Activated CD4-positive, alpha-beta T cell treated with anti-CD3 and anti-CD28 coated beads for 36 hours (primary cell): Measurements from ENCODE around the gene GLDC. TPM values are rescaled to one million over a fixed set of nuclear protein-coding genes. Genes with fewer than 3 reads are reported as not detected.

Experiments
- ATAC-seq: fragments of 200-7000 bp; cut with Tn5 transposase; one replicate; pipeline ENCODE4 v1.10.0; 2021; ENCODE audit warnings: mild to moderate bottlenecking, moderate library complexity
- CTCF ChIA-PET: fragments of 350-600 bp; sonication (Branson Sonifier 250); formaldehyde crosslinking; loops from one replicate; lab custom pipeline; 2021; ENCODE audit warnings: antibody characterized with exemption; lab: Charles Lee
- POLR2A ChIA-PET: fragments of 350-600 bp; sonication (Branson Sonifier 250); formaldehyde crosslinking; loops from one replicate; lab custom pipeline; 2021; ENCODE audit warnings: antibody characterized with exemption, inconsistent platforms; lab: Charles Lee
- DNase-seq: peaks from one replicate; pipeline ENCODE4 v3.0.0-alpha.2; 2020
- H3K27ac Mint-ChIP-seq: one replicate; pipeline ENCODE4 v1.8.0; 2021; ENCODE audit warnings: mixed read lengths
- H3K27me3 Mint-ChIP-seq: one replicate; pipeline ENCODE4 v1.8.0; 2021; ENCODE audit warnings: mixed read lengths
- H3K36me3 Mint-ChIP-seq: one replicate; pipeline ENCODE4 v1.8.0; 2021; ENCODE audit warnings: low read depth, mixed read lengths
- H3K4me1 Mint-ChIP-seq: one replicate; pipeline ENCODE4 v1.8.0; 2021; ENCODE audit warnings: mixed read lengths
- H3K4me3 Mint-ChIP-seq: one replicate; pipeline ENCODE4 v1.8.0; 2021; ENCODE audit warnings: mild to moderate bottlenecking, moderate library complexity, mixed read lengths
- H3K9me3 Mint-ChIP-seq: one replicate; pipeline ENCODE4 v1.8.0; 2021; ENCODE audit warnings: low read depth, mixed read lengths
- intact Hi-C, 2 experiments: fragments of 100-400 bp; cut with DNase I in 1 of 2; cut with micrococcal nuclease in 1 of 2; formaldehyde crosslinking; loops; one replicate each; pipeline versions ENCODE4 v1.14.2 to v1.15.1; 2022 to 2024; cut with DNase I, micrococcal nuclease
- total RNA-seq, 2 experiments: library from RNA; stranded (reverse); gene quantifications; one replicate each; pipeline ENCODE4 v1.2.3, GENCODE V29; 2021

Gene GLDC
- total RNA-seq, 2 experiments from 2014 or later = 0.95 to 1.8 TPM

DNA sequence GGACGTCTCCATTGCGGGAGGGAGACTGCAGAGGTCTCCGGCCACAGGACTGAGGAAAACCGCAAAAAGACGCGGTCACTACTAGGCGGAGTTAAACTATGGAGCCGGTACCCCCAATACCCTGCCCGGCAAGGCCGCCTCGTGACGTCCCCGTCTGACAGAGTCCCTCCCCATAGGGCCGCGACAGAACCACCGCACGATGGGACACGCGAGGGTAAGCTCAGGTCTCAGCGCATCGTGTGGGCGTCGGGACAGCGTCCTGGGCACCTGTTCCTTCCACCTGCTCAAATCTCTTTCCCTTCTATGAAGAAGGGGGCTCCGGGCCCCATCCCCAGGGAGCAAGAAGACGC is 35.2 kb upstream of the GLDC start:
- CTCF ChIA-PET = no interaction called here
- Mint-ChIP-seq H3K4me3 (peak overlapping the region; percentile 88), H3K4me1 (peaks cover 18% of the 10 kb centered on the region), H3K27me3 (no peaks in the 10 kb centered on the region), H3K9me3 (no peaks in the 10 kb centered on the region), H3K36me3 (peaks cover 14% of the 10 kb centered on the region), H3K27ac (peak overlapping the region; percentile 99)
- intact Hi-C loops = loop anchor here (1.0 to 5.0 kb wide), 12 partner anchors 24 to 1292 kb away; partner anchors contain the start of genes KDM4C (in 2 of the 2), UHRF2 (in 2 of the 2) and GLDC (in 1 of the 2)
- DNase-seq = peak; percentile 82
- POLR2A ChIA-PET = interaction anchor here (0.5 to 3.2 kb wide), 3 partner anchors 22 to 614 kb away, joined by 4 to 18 read pairs (median 6); no protein-coding TSS in a partner anchor
- ATAC-seq = peak; percentile 41

DNA sequence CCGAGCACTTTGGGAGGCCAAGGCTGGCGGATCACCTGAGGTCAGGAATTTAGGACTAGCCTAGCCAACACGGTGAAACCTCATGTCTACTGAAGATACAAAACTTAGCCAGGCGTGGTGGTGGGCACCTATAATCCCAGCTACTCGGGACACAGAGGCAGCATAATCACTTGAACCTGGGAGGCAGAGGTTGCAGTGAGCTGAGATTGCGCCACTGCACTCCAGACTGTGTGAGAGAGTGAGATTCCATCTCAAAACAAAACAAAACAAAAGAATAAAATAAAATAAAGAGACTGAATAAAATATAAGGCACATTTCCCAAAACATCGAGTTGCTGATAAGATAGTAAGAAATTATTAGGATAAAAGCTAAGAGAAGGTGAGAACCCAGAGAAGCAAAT is 32.3 kb upstream of the GLDC start:
- CTCF ChIA-PET = interaction anchor here (1.7 kb wide), 1 partner anchor 91 kb away, joined by 3 read pairs; no protein-coding TSS in a partner anchor
- intact Hi-C loops = no loop called here
- no peak for DNase-seq

DNA sequence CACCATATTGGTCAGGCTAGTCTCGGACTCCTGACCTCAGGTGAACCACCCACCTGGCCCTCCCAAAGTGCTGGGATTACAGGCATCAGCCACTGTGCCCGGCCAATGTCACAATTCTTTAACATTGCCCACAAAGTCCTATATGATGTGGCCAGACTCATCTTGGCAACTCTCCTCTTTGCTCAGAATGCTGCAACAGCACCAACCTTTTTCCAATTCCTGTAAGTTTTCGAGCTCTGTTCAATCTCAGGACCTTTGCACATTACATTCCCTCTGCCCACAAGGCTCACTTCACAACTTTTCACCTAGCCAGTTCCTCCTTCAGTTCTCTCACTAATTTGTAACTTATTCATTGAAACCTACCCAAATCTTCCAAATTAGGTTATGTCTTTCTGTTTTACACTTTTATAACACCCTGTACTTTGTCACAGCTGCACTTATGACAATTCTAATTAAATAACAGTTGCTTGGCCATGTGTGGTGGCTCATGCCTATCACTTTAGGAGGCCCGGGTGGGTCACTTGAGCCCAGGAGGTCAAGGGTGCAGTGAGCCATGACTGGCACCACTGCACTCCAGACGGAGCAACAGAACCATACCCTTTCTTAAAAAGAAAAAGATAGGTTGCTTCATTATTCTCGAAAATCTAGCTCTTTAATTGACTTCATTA is 30.9 kb upstream of the GLDC start:
- Mint-ChIP-seq H3K4me3 (no peak overlapping the region), H3K4me1 (peaks cover 6% of the 10 kb centered on the region), H3K9me3 (no peaks in the 10 kb centered on the region), H3K27me3 (no peaks in the 10 kb centered on the region), H3K27ac (no peak overlapping the region), H3K36me3 (peaks cover 3% of the 10 kb centered on the region)
- no peak for DNase-seq
- intact Hi-C loops = no loop called here
- ATAC-seq = no peak
- ChIA-PET POLR2A (no interaction called here), CTCF (interaction anchor here (1.7 kb wide), 1 partner anchor 90 kb away, joined by 3 read pairs; no protein-coding TSS in a partner anchor)

More for the DNA sequence above, 32.3 kb upstream of the GLDC start:
- no peaks in the 10 kb centered on the region for H3K9me3 Mint-ChIP-seq
- H3K36me3 Mint-ChIP-seq = peaks cover 3% of the 10 kb centered on the region
- POLR2A ChIA-PET = interaction anchor here (1.1 kb wide), 1 partner anchor 111 kb away, joined by 3 read pairs; no protein-coding TSS in a partner anchor
- no peak overlapping the region for H3K27ac Mint-ChIP-seq
- H3K27me3 Mint-ChIP-seq = no peaks in the 10 kb centered on the region
- no peak for ATAC-seq
- peaks cover 8% of the 10 kb centered on the region for H3K4me1 Mint-ChIP-seq
- no peak overlapping the region for H3K4me3 Mint-ChIP-seq

DNA sequence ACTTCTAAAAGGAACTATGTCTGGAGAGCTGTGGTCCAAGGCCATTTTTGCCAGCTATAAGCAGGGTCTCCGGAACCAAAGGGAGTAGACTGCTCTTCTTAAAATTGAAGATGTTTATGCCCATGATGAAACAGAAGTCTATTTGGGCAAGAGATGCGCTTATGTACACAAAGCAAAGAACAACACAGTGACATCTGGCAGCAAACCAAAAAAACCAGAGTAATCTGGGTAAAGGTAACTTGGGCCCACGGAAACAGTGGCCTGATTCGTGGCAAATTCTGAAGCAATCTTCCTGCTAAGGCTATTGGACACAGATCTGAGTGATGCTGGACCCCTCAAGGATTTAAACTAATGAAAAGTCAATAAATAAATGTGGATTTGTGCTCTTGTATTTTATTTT is 29.7 kb upstream of the GLDC start:
- ChIA-PET CTCF (interaction anchor here (0.8 to 1.0 kb wide), 2 partner anchors 84 to 121 kb away, joined by 3 to 5 read pairs; no protein-coding TSS in a partner anchor), POLR2A (no interaction called here)
- Mint-ChIP-seq H3K4me3 (no peak overlapping the region), H3K4me1 (peaks cover under 1% of the 10 kb centered on the region), H3K27ac (no peak overlapping the region), H3K9me3 (no peaks in the 10 kb centered on the region), H3K36me3 (no peaks in the 10 kb centered on the region), H3K27me3 (no peaks in the 10 kb centered on the region)
- intact Hi-C loops = no loop called here
- DNase-seq (no peak), ATAC-seq (no peak)

DNA sequence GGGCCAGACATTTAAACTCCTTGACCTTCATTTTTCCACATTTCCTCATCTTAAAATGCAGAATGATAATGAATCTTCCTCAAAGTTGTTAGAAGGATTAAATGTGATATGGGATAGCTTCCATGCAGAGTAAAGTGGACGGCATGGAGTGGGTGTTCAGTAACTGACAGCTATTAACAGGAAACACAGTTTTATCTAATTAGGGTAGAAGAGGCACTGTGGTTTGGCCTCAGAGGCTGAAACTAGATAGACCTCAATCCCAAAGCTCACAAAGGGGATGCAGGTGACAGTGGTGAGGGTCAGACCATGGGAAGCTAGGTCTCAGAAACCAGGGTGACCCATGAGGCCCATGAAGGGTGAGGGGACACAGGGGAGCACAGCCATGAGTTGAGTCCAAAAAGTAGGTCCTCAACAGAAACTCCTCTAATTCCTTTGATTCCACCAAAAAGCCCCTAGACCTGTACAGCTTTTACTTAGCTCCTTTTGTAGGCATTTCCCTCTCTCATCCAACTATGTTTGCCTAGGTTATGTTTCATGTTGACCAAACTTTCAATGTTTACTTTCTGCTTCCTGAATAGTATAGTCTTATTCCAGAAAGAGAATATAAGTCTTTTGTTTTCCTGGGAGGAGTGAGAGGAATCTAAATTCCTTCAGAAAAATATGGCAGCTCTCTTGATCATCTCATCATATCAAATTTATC is 27.9 kb upstream of the GLDC start:
- Mint-ChIP-seq H3K4me3 (no peak overlapping the region), H3K4me1 (no peaks in the 10 kb centered on the region), H3K27ac (no peak overlapping the region), H3K9me3 (no peaks in the 10 kb centered on the region), H3K36me3 (no peaks in the 10 kb centered on the region), H3K27me3 (no peaks in the 10 kb centered on the region)
- intact Hi-C loops = no loop called here
- ATAC-seq (no peak), DNase-seq (no peak)
- POLR2A ChIA-PET = no interaction called here
- CTCF ChIA-PET = no interaction called here

DNA sequence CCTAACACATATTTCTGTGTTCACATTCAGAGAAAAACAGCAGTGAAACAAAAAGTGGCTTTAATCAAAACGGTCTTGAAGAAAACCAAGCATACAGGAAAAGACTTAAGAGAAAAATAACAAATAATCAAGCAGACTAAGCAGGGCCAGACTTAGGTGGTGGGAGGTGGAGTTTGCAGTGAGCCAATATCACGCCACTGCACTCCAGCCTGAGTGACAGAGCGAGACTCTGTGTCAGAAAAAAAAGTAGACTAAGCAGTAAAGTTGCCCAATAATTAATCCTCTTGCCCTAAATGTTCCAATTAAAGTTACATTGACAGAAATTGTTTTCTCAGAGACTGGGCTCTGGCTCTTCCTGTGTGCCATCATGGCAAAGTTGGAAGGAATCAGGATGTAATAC is 26.6 kb upstream of the GLDC start:
- H3K27me3 Mint-ChIP-seq = no peaks in the 10 kb centered on the region
- no peaks in the 10 kb centered on the region for H3K9me3 Mint-ChIP-seq
- intact Hi-C loops = no loop called here
- H3K27ac Mint-ChIP-seq = no peak overlapping the region
- DNase-seq (no peak), ATAC-seq (no peak)
- no peak overlapping the region for H3K4me3 Mint-ChIP-seq
- H3K4me1 Mint-ChIP-seq = no peaks in the 10 kb centered on the region
- CTCF ChIA-PET = no interaction called here
- POLR2A ChIA-PET = no interaction called here
- H3K36me3 Mint-ChIP-seq = no peaks in the 10 kb centered on the region

DNA sequence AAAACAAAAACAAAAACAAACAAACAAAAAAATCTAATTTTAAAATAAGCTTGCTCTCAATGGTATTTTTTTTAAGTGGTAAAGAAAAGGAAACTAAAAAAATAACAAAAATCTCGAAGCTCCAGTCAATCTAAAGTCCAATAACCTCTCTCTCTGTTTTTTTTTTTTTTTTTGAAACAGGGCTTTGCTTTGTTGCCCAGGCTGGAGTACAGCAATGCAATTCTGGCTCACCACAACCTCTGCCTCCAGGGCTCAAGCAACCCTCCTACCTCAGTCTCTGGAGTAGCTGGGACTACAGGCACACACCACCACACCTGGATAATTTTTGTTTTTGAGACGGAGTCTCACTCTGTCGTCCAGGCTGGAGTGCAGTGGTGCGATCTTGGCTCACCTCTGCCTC is 25.9 kb upstream of the GLDC start:
- Mint-ChIP-seq H3K36me3 (no peaks in the 10 kb centered on the region), H3K27ac (no peak overlapping the region), H3K9me3 (no peaks in the 10 kb centered on the region), H3K27me3 (no peaks in the 10 kb centered on the region), H3K4me1 (no peaks in the 10 kb centered on the region), H3K4me3 (no peak overlapping the region)
- no peak for ATAC-seq
- intact Hi-C loops = no loop called here
- no peak for DNase-seq
- CTCF ChIA-PET = interaction anchor here (0.6 to 0.8 kb wide), 2 partner anchors 85 to 347 kb away, joined by 3 to 4 read pairs; no protein-coding TSS in a partner anchor
- POLR2A ChIA-PET = no interaction called here

DNA sequence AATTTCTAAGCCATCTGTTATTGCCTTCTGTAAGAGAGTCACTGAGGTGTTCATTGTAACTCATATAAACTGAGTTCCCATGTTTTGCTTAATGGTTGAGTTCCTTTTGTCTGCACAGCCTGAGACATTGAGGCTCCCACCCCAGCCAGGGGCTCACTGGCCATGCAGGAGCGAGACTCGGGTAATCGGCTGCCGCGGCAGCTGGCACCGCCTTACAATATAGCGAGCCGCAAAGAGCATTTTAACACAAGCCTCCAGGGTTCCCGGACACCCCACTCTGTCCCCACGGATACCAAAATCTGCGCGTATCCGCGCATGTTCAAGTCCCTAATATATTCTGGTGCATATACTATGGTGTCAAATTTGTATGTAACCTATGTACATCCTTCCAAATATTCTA is 24.4 kb upstream of the GLDC start:
- intact Hi-C loops = no loop called here
- H3K36me3 Mint-ChIP-seq = no peaks in the 10 kb centered on the region
- DNase-seq (no peak), ATAC-seq (no peak)
- ChIA-PET POLR2A (no interaction called here), CTCF (interaction anchor here (1.0 to 1.1 kb wide), 2 partner anchors 82 to 314 kb away, joined by 3 to 5 read pairs; no protein-coding TSS in a partner anchor)
- H3K27me3 Mint-ChIP-seq = no peaks in the 10 kb centered on the region
- H3K4me1 Mint-ChIP-seq = no peaks in the 10 kb centered on the region
- no peak overlapping the region for H3K27ac Mint-ChIP-seq
- no peaks in the 10 kb centered on the region for H3K9me3 Mint-ChIP-seq
- no peak overlapping the region for H3K4me3 Mint-ChIP-seq

DNA sequence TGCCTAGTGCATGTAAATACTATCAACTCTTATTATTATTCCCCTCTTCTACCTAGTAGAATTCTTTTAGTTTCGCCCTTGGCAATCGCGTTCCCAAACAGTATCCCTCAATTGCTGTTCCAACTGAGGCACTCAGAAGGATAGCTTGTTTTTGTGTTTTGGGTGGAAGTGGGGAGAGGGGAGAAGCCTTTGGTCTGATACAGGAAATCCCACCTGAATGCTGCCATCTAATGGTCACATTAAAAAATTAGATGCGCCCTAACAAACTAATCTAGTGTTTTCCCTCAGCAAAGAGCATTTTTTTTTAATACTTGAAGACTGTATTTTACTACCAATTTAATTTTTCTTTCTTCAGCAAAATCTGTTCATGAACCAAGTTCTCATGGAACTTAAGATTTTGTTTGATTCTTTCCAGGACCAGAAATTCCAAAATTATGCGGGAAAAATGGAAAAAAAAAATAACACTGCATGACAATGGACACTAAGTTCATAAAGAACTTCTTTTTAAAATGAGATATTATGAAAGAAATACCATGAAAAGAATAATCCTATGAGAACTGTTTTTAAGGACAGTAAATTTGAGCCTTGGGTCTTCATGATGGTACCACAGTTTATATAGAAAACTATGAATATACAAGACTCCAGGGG is 22.2 kb upstream of the GLDC start:
- POLR2A ChIA-PET = interaction anchor here (1.0 kb wide), 1 partner anchor 12 kb away, joined by 5 read pairs; no protein-coding TSS in a partner anchor
- H3K27me3 Mint-ChIP-seq = no peaks in the 10 kb centered on the region
- ATAC-seq (no peak), DNase-seq (no peak)
- CTCF ChIA-PET = interaction anchor here (0.8 to 2.0 kb wide), 4 partner anchors 14 to 84 kb away, joined by 3 to 13 read pairs (median 4); no protein-coding TSS in a partner anchor
- H3K4me1 Mint-ChIP-seq = no peaks in the 10 kb centered on the region
- H3K27ac Mint-ChIP-seq = no peak overlapping the region
- no peaks in the 10 kb centered on the region for H3K36me3 Mint-ChIP-seq
- H3K9me3 Mint-ChIP-seq = no peaks in the 10 kb centered on the region
- H3K4me3 Mint-ChIP-seq = no peak overlapping the region
- intact Hi-C loops = loop anchor here (1.0 to 2.0 kb wide), 4 partner anchors 19 to 313 kb away; no protein-coding TSS in a partner anchor

DNA sequence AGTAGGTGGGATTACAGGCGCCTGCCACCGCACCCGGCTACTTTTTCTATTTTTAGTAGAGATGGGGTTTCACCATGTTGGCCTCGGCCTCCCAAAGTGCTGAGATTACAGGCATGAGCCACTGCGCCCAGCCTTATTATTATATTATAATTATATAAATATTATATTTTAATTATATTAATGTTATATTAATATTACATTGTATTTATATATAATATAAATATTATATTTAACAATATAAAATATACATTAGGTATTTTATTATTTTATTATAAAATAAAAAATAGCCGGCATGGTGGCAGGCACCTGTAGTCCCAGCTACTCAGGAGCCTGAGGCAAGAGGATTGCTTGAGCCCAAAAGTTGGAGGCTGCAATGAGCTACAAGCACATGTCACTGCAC is 21.6 kb upstream of the GLDC start:
- ATAC-seq = no peak
- Mint-ChIP-seq H3K27ac (no peak overlapping the region), H3K4me1 (no peaks in the 10 kb centered on the region), H3K9me3 (no peaks in the 10 kb centered on the region), H3K4me3 (no peak overlapping the region), H3K36me3 (no peaks in the 10 kb centered on the region), H3K27me3 (no peaks in the 10 kb centered on the region)
- POLR2A ChIA-PET = interaction anchor here (1.0 kb wide), 1 partner anchor 13 kb away, joined by 5 read pairs; no protein-coding TSS in a partner anchor
- CTCF ChIA-PET = interaction anchor here (0.6 to 2.0 kb wide), 5 partner anchors 13 to 83 kb away, joined by 3 to 13 read pairs (median 3); no protein-coding TSS in a partner anchor
- intact Hi-C loops = loop anchor here (1.0 to 2.0 kb wide), 4 partner anchors 18 to 313 kb away; no protein-coding TSS in a partner anchor
- DNase-seq = no peak

DNA sequence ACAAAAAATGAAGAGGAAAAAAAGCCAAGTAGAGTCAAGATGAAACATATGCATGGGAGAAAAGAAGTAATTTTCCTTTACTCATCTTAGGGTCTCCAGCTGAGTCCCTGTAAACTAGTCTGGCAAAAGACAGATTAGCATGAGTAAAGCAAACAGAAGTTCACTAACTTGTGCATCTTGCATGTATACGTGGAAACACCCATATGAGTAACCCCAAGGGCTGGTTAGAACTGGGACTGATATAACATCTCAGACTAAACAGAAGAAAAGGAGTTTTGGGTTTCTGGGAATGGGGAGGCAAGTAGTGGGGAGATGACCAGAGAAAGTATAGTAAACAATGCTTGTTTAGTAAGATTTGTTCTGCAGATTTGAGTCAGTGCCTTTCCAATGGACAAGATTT is 20.1 kb upstream of the GLDC start:
- ATAC-seq = no peak
- POLR2A ChIA-PET = no interaction called here
- H3K4me3 Mint-ChIP-seq = no peak overlapping the region
- intact Hi-C loops = loop anchor here in 1 of 2 experiments (2.0 kb wide), 2 partner anchors 17 to 311 kb away; no protein-coding TSS in a partner anchor
- H3K27ac Mint-ChIP-seq = no peak overlapping the region
- DNase-seq = no peak
- no peaks in the 10 kb centered on the region for H3K4me1 Mint-ChIP-seq
- H3K27me3 Mint-ChIP-seq = no peaks in the 10 kb centered on the region
- H3K9me3 Mint-ChIP-seq = no peaks in the 10 kb centered on the region
- no peaks in the 10 kb centered on the region for H3K36me3 Mint-ChIP-seq
- CTCF ChIA-PET = interaction anchor here (0.7 to 1.3 kb wide), 2 partner anchors 80 to 1539 kb away, joined by 3 to 6 read pairs; no protein-coding TSS in a partner anchor
